ENCODE results near the gene EGFLAM. TPM values are rescaled to one million over a fixed set of nuclear protein-coding genes. Genes with fewer than 3 reads are reported as not detected.

The EGFLAM gene
- total RNA-seq, 4 donors from 2014 or later: 21.8 to 194 (median 46.7) TPM

DNA sequence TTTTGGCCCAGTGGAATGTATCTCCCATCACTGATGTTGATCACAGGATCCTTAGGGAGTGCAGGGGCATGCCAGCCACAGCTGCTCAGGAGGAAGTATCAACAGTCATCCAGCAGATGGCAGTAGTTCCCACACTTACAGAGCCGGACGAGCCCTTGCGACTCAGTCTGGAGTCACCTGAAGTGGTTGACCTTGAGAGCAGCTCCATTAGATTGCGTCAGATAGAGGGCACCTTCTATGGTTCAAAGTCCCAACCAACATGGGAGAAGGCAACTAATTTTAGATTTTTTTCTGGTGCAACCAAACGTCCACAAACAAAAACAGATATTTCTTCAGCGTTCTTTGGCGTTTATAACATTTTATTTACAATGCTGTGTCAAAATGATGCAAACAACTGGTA is 124.5 kb downstream of the EGFLAM start:
- TF ChIP-seq, protein P1, sequence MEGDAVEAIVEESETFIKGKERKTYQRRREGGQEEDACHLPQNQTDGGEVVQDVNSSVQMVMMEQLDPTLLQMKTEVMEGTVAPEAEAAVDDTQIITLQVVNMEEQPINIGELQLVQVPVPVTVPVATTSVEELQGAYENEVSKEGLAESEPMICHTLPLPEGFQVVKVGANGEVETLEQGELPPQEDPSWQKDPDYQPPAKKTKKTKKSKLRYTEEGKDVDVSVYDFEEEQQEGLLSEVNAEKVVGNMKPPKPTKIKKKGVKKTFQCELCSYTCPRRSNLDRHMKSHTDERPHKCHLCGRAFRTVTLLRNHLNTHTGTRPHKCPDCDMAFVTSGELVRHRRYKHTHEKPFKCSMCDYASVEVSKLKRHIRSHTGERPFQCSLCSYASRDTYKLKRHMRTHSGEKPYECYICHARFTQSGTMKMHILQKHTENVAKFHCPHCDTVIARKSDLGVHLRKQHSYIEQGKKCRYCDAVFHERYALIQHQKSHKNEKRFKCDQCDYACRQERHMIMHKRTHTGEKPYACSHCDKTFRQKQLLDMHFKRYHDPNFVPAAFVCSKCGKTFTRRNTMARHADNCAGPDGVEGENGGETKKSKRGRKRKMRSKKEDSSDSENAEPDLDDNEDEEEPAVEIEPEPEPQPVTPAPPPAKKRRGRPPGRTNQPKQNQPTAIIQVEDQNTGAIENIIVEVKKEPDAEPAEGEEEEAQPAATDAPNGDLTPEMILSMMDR (IDR thresholded peaks at IDR 0.05; ENCODE audit: low read depth): no peak

DNA sequence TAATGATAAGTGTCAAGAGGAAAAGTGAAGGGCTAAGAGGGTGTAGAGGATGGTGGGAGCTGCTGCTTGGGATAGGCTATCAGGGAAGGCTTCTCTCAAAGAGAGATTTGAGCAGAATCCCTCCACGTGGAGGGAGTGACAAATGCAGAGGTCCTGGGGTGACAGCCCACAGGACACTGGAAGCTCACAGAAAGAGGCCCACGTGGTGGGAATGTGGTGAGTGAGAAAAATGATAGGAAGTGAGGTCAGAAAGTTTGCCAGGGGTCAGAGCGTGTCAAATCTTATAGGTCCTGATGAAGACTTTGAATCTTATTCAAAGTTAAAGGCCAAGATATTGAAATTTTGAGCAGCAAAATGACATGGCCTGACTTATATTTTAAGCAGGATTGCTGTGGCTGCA is 125.3 kb downstream of the EGFLAM start:
- TF ChIP-seq, protein P1 (IDR thresholded peaks at IDR 0.05; ENCODE audit: low read depth): no peak

GRCh38 chr5:38384396-38384795 is 126.0 kb downstream of the EGFLAM start:
- TF ChIP-seq, protein P1 (IDR thresholded peaks at IDR 0.05; ENCODE audit: low read depth): no peak

GRCh38 chr5:38387161-38387560 is 128.8 kb downstream of the EGFLAM start:
- TF ChIP-seq, protein P1 (IDR thresholded peaks at IDR 0.05; ENCODE audit: low read depth): no peak

- TF ChIP-seq, protein P1 (IDR thresholded peaks at IDR 0.05; ENCODE audit: low read depth): no peak
Measured at GRCh38 chr5:38393636-38394035, 135.3 kb downstream of the EGFLAM start.

DNA sequence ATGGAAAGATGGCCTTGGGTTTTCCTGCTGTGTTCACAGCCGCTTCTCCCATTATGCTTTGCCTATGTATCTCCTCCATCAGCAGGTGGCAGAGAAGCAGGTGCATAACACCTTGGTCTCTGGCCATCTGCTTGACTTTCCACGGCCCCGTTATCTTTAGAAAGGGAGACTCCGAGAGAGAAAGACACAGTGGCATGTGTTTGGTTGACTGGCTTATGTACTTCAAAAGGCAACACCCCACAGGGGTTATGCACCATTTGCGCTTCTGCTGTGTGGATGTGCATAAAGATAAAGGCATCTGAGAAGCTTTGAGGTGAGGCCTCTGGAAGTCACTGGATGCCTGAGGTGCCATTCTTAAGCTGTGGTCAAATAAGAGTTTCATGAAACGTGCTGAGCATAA is 138.4 kb downstream of the EGFLAM start:
- TF ChIP-seq, protein P1 (IDR thresholded peaks at IDR 0.05; ENCODE audit: low read depth): no peak

DNA sequence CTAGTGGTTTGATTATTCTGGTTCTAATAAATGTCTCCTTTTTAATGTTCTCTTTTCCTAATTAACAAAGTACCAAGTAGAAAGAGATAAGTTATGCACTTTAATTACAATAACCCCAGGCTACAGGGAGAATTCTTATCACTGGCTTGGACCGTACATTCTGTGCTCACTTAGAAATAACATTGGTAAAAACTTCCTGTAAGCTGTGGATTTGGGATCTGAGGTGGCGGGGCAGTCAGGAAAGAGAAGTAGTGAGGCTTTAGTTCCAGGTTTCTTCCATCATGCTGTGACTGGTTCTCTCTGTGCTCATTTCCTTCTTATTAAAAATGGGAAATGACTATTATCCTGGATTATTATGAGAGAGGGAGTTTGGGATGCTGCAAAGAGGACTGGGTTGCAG is 142.0 kb downstream of the EGFLAM start:
- TF ChIP-seq, protein P1 (IDR thresholded peaks at IDR 0.05; ENCODE audit: low read depth): no peak
